Skeletal muscle satellite cell (primary cell): ENCODE data around the gene GLS. TPM values are rescaled to one million over a fixed set of nuclear protein-coding genes. Genes with fewer than 3 reads are reported as not detected.

ENCODE experiments used
- H3K27me3 ChIP-seq: 2 replicates; pipeline ENCODE4 v1.7.0; 2013; ENCODE audit warnings: low read length; ENCODE audit not compliant: control insufficient read depth, insufficient read depth
- H3K36me3 ChIP-seq: 2 replicates; pipeline ENCODE4 v1.7.0; 2013; ENCODE audit warnings: mild to moderate bottlenecking, control low read depth, low read length; ENCODE audit not compliant: insufficient read depth
- H3K4me1 ChIP-seq: 2 replicates; pipeline ENCODE4 v1.7.0; 2013; ENCODE audit warnings: low read length; ENCODE audit not compliant: control insufficient read depth, insufficient read depth
- H3K4me2 ChIP-seq: 2 replicates; pipeline ENCODE4 v1.7.0; 2013; ENCODE audit warnings: mild to moderate bottlenecking, low read length
- H3K4me3 ChIP-seq: 2 replicates; pipeline ENCODE4 v1.7.0; 2013; ENCODE audit warnings: low read length
- H3K9ac ChIP-seq: 2 replicates; pipeline ENCODE4 v1.7.0; 2013; ENCODE audit warnings: mild to moderate bottlenecking, low read depth, low read length, moderate library complexity
- H3K9me3 ChIP-seq: replicated peaks from 2 replicates; pipeline ENCODE4 v1.7.0; 2013; ENCODE audit warnings: mild to moderate bottlenecking, control low read depth, low read length
- total RNA-seq: library from RNA; depleted of rRNA; stranded (reverse); fragments of >200 nt; gene quantifications from 2 replicates; pipeline ENCODE4 v1.2.3, GENCODE V29; 2012; rRNA removed

The GLS gene
- 112 and 116 TPM in 2 replicates for total RNA-seq

DNA sequence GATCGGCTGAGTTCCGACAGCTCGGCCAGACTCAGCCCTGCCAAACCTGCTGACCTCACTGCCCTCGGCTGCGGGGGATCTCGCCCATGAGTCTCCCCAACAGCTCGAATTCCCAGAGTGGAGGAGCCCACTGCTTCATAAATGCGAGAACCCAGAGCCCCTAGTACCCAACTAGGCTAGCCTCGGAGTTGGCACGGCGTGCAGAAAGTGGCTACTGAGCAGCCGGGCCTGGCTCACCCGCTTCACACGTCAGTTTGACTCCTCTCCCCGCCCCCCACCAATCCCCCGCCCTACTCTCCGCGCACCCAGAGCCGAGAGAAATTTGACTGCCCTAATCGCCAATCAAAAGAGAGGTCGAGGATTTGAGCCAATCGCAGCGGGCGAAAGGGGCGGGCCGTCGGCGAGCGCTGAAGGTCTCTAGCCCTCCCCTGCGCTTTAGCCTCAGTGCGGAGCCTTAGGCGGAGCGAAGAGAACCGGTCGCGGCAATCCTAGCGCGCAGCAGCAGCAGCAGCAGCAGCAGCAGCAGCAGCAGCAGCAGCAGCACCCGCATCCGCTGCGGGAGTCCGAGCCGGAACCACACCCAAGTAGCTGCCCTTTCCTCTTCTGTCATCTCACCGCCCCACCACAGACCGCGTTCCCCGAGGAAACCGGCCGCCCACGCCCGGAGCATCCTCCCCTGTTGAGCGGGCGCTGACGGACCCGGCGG is at the start of gene GLS:
TSS of gene GLS (plus strand) at position 444 of the 706 bp plus-strand sequence. CDS start 264 bp downstream, outside the sequence.
- no peaks in the 10 kb centered on the region for H3K27me3 ChIP-seq
- H3K4me2 ChIP-seq = peak within 1 kb of the TSS; percentile 99
- peaks cover 12% of the 10 kb centered on the region for H3K36me3 ChIP-seq
- H3K4me1 ChIP-seq = peaks cover 5% of the 10 kb centered on the region
- H3K9ac ChIP-seq = peak within 1 kb of the TSS; percentile 94
- no peaks in the 10 kb centered on the region for H3K9me3 ChIP-seq
- H3K4me3 ChIP-seq = peak within 1 kb of the TSS; percentile 85

DNA sequence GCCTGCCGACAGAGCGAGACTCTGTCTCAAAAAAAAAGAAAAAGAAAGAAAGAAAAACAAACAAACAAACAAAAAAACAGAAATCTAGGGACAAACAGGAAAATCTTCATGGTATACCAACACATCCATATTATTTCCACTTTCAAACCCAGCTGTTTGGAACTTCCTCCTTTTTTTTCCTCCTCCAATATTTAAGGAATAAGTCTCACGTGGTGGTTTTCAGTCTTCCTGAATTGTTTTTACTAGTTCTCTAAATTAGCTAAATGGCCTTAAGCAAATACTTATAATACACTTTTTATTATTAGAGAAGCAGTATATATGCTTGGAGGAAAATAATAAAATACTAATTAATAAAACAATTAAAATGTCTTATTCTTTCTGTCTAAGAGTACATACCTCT is 48.7 kb upstream of the GLS start:
- no peaks in the 10 kb centered on the region for H3K27me3 ChIP-seq
- peaks cover 29% of the 10 kb centered on the region for H3K4me1 ChIP-seq
- no peaks in the 10 kb centered on the region for H3K36me3 ChIP-seq
- H3K4me3 ChIP-seq = no peak overlapping the region
- H3K9me3 ChIP-seq = no peaks in the 10 kb centered on the region
- H3K4me2 ChIP-seq = no peak overlapping the region
- no peak overlapping the region for H3K9ac ChIP-seq

- Histone ChIP-seq H3K4me3 (no peak overlapping the region), H3K36me3 (no peaks in the 10 kb centered on the region), H3K9me3 (no peaks in the 10 kb centered on the region), H3K9ac (peak overlapping the region; percentile 52), H3K27me3 (no peaks in the 10 kb centered on the region), H3K4me1 (peaks cover 51% of the 10 kb centered on the region), H3K4me2 (peak overlapping the region; percentile 51)
Observed at GRCh38 chr2:190834890-190835208, 45.8 kb upstream of the GLS start.

- peaks cover 55% of the 10 kb centered on the region for H3K4me1 ChIP-seq
- H3K4me2 ChIP-seq = peak overlapping the region; percentile 51
- H3K36me3 ChIP-seq = no peaks in the 10 kb centered on the region
- no peaks in the 10 kb centered on the region for H3K27me3 ChIP-seq
- H3K4me3 ChIP-seq = peak overlapping the region; percentile 25
- no peaks in the 10 kb centered on the region for H3K9me3 ChIP-seq
- peak overlapping the region; percentile 52 for H3K9ac ChIP-seq
Observed at GRCh38 chr2:190835303-190835930, 45.2 kb upstream of the GLS start.

GRCh38 chr2:190836767-190837166 is 43.9 kb upstream of the GLS start:
- Histone ChIP-seq H3K27me3 (no peaks in the 10 kb centered on the region), H3K4me3 (no peak overlapping the region), H3K9ac (peak overlapping the region; percentile 10), H3K4me2 (peak overlapping the region; percentile 5), H3K9me3 (no peaks in the 10 kb centered on the region), H3K4me1 (peaks cover 68% of the 10 kb centered on the region), H3K36me3 (no peaks in the 10 kb centered on the region)

GRCh38 chr2:190837420-190837819 is 43.2 kb upstream of the GLS start:
- Histone ChIP-seq H3K9me3 (no peaks in the 10 kb centered on the region), H3K4me2 (peak overlapping the region; percentile 63), H3K4me1 (peaks cover 75% of the 10 kb centered on the region), H3K4me3 (no peak overlapping the region), H3K27me3 (no peaks in the 10 kb centered on the region), H3K36me3 (no peaks in the 10 kb centered on the region), H3K9ac (peak overlapping the region; percentile 44)

DNA sequence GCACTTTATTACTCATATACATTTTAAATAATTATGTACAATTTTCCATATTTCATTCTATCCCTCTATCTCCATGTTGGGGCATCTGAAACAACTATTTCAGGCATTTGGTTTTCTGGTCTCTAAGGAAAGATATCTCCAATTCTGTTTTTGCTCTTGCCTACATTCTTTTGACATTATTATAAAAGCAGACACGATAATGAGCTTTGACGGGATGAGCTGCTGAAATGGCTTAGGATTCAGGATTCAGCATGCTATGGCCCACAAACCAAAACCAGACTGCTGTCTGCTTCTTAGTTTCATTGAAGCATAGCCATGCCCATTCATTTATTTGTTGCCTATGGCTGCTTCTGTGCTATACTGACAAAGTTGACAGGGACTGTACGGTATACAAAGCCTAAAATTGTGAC is 42.7 kb upstream of the GLS start:
- H3K4me1 ChIP-seq = peaks cover 80% of the 10 kb centered on the region
- no peaks in the 10 kb centered on the region for H3K27me3 ChIP-seq
- H3K36me3 ChIP-seq = no peaks in the 10 kb centered on the region
- peak overlapping the region; percentile 63 for H3K4me2 ChIP-seq
- no peaks in the 10 kb centered on the region for H3K9me3 ChIP-seq
- peak overlapping the region; percentile 44 for H3K9ac ChIP-seq
- H3K4me3 ChIP-seq = peak overlapping the region; percentile 40

GRCh38 chr2:190838492-190838910 is 42.1 kb upstream of the GLS start:
- H3K27me3 ChIP-seq = no peaks in the 10 kb centered on the region
- peaks cover 82% of the 10 kb centered on the region for H3K4me1 ChIP-seq
- no peaks in the 10 kb centered on the region for H3K9me3 ChIP-seq
- peak overlapping the region; percentile 40 for H3K4me3 ChIP-seq
- H3K9ac ChIP-seq = peak overlapping the region; percentile 44
- H3K4me2 ChIP-seq = peak overlapping the region; percentile 63
- no peaks in the 10 kb centered on the region for H3K36me3 ChIP-seq

GRCh38 chr2:190840569-190841172 is 40.0 kb upstream of the GLS start:
- H3K4me1 ChIP-seq = peaks cover 83% of the 10 kb centered on the region
- H3K9ac ChIP-seq = no peak overlapping the region

GRCh38 chr2:190841707-190842505 is 38.7 kb upstream of the GLS start:
- Histone ChIP-seq H3K36me3 (no peaks in the 10 kb centered on the region), H3K27me3 (no peaks in the 10 kb centered on the region), H3K4me2 (no peak overlapping the region), H3K9ac (no peak overlapping the region), H3K9me3 (no peaks in the 10 kb centered on the region), H3K4me3 (no peak overlapping the region), H3K4me1 (peaks cover 79% of the 10 kb centered on the region)

More at GRCh38 chr2:190840569-190841172, 40.0 kb upstream of the GLS start:
- H3K27me3 ChIP-seq = no peaks in the 10 kb centered on the region
- no peak overlapping the region for H3K4me3 ChIP-seq
- no peak overlapping the region for H3K4me2 ChIP-seq
- H3K36me3 ChIP-seq = no peaks in the 10 kb centered on the region
- no peaks in the 10 kb centered on the region for H3K9me3 ChIP-seq

GRCh38 chr2:190842606-190843104 is 38.0 kb upstream of the GLS start:
- Histone ChIP-seq H3K4me1 (peaks cover 80% of the 10 kb centered on the region), H3K4me2 (no peak overlapping the region), H3K9ac (no peak overlapping the region), H3K27me3 (no peaks in the 10 kb centered on the region), H3K4me3 (no peak overlapping the region), H3K9me3 (no peaks in the 10 kb centered on the region), H3K36me3 (no peaks in the 10 kb centered on the region)
